T47D (cell line): ENCODE measurements around the gene S100G.

Experiments
- DNase-seq, 2 experiments: peaks; one replicate each; pipeline versions ENCODE4 v3.0.0 to v3.0.0-alpha.2; 2011 to 2012; ENCODE audit warnings: low read depth in 1 of 2, low spot score in 1 of 2
- JUND ChIP-seq: IDR thresholded peaks from 2 replicates; pipeline ENCODE4 v1.6.1; 2012; ENCODE audit warnings: low read depth
- in situ Hi-C: cut with HindIII; loops from 2 replicates; pipeline ENCODE4 v1.10.0; 2016; ENCODE audit warnings: low sequenced_read_pairs, low pct_unique_long_range_greater_than_20kb

The S100G gene

GRCh38 chrX:16628946-16629595, 20.9 kb upstream of the S100G start:
- no peak for TF ChIP-seq JUND
- in situ Hi-C loops: no loop called here
- no peak for DNase-seq

DNA sequence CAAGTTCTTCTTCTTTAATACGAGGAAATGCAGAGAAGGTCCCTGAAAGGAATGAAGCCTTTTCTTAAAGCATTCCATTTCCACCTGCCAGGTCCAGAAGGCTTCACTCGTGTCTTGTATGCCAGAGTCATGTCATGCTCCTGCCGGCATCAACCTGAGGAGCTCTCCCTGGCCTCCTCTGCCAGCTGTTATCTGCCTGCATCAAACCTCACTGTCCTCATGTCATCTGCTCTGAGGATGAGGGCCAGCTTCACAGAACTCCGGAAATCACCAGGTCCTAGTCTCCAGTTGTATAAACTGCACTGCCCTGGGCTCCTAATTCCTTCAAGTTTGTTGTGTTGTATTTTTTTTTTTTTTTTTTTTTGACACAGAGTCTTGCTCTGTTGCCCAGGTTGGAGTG, 20.0 kb upstream of the S100G start:
- in situ Hi-C loops: no loop called here
- TF ChIP-seq JUND: no peak
- DNase-seq: no peak

DNA sequence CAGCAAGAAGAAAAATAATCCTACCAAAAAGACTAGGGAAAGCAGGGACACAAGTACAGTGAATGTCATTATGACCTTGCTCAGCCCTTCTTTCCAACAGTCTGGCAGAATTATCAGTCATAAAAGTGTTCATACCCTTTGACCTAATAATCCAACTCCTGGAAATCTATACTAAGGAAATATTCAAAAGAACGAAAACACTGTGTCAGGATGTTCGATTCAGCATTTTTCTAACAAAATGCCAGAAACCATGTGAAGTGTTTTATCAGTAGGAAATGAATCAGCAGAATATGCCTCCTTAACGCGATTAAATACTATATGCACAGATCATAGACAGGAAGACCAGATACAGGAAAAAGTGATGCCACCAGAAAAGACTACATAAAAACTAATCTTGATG, 16.2 kb upstream of the S100G start:
- TF ChIP-seq JUND: no peak
- no peak for DNase-seq
- in situ Hi-C loops: no loop called here

DNA sequence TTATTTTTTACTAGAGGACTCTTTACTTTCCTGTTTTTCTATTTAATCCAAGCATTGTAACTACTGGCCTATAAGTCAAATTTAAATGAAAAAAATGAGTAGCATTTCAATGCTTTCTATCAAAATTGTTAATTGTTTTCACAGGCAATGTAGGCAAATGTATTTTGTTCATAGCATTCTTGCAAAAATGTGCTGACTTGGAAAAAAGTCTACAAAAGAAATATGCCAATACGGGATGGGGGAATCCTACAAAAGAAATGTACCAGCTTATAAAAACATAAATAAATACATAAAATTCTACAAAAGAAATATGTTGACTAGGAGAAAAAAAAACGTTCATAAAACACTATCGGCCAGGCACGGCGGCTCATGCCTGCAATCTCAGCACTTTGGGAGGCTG, 14.9 kb upstream of the S100G start:
- in situ Hi-C loops: no loop called here
- DNase-seq: no peak
- TF ChIP-seq JUND: no peak

DNA sequence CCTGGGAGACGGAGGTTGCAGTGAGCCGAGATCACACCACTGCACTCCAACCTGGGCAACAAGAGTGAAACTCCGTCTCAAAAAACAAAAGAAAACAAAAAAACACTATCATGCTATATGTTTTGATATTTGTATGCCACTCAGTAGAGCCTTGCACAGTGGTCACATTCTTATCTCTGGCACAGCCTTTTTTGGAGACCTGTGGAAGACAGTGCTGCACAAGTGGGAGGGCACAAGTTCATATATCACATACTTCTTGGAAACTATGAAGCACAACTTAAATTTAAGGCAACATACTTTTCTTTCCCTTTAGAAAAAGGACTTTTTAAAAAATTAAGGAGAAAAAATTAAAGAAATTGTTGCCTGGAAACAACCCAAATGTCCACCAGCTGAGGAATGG, 14.4 kb upstream of the S100G start:
- no peak for TF ChIP-seq JUND
- in situ Hi-C loops: no loop called here
- DNase-seq: no peak

DNA sequence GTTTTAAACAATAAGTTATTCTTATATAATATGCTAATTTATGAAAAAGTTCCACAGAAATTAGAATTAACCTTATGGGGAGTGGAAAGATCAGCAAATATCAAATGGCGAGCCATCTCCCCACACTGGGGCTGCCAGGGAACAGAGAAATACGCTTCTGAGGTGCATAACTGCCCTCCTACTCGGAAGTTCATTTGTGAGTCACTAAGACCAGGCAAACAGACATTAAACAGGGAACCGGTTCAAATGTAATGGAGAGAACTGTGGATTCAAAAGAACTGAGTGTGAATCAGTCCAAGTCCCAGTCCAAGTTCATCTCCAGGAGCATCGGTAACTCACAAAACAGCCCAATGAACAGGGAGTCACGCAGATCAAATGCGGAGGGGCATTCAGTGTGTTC, 11.4 kb upstream of the S100G start:
- in situ Hi-C loops: no loop called here
- TF ChIP-seq JUND: no peak
- DNase-seq: no peak

GRCh38 chrX:16639966-16640365, 10.0 kb upstream of the S100G start:
- in situ Hi-C loops: no loop called here
- no peak for TF ChIP-seq JUND
- DNase-seq: no peak

DNA sequence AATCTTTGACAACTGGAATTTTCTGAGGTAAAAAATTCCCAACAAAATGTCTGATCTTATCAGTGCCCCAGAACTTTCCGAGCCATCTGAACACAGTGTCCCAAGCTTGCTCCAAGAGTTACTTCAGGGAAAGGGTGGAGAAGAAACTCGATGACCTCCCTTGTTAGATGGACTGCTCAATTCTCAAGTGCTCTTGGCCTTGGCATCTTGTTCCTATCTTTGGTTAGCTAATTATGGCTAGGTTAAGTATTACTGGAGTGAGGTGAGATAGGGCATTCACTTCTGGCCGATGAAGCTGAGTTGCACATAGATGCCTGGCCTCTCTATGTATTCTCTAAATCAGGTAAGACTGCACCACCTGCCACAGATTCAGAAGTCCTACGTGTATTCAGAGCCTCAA, 9.1 kb upstream of the S100G start:
- TF ChIP-seq JUND: no peak
- in situ Hi-C loops: no loop called here

GRCh38 chrX:16643176-16643575, 6.8 kb upstream of the S100G start:
- in situ Hi-C loops: no loop called here
- DNase-seq: no peak
- TF ChIP-seq JUND: no peak

More for the DNA sequence above, 9.1 kb upstream of the S100G start:
- no peak for DNase-seq

DNA sequence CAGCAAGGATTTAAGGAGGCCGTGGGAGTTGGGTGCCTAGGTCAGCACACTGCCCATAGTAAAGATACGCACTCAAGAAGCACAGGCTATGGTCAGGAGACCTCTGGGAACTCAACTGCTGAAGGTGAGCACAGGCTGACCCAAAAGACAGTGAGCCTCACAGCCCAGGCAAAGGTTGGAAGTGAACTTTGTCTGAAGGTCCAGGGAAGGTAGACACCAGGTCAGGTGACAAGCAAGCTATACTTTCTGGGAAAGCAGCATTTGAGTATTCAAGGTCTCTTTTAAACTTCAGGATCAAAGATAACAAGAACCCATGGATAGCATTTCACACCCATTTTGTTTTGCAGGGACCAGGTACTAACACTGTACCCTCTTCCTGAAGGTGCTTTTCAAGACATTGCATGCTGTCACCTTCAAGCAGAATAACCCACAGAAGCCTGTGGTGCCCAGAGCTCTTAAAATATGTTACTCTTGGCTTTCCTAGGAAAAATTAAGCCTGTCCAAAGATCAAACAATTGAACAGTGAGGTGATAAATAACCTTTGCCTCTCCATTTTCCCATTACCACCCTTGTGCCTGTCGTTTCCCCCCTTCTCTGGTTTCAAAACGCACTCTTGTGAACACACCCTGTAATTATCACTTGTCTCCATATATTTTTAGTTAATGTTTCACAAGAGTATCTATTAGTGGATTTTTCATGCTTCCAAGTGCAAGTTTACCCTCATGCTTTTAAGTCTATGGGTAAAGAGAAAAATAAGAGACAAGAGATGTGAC, 3.4 kb upstream of the S100G start:
- no peak for TF ChIP-seq JUND
- in situ Hi-C loops: no loop called here
- DNase-seq: no peak

DNA sequence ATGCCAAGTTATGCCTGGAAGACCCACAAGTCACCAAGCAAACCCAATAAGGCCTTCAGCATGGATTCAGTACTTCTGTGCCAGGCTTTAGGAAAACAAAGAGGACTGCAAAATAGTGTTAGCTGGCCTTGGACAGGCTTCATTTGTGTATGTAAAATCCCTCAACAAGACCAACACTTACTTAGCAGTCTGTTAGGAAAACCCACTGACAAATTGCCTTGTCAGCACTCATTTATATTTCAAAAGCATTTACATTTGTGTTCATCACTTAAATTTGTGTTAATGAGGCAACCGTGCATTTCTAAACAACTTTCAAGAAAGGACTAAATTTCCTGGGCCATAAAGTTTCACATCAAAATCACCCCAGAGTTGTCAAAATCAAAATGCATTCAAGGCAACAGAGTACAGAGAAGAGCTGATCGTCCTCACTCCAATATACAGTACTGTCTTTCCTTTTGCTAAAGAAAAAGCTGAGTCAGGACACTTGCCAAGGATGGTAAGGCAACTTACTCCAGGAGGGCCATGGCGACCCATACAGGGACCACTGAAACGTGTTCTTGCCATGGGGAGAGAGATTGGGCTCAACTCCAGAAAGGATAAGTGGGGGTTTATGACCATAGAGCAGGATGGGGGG, 1.6 kb downstream of the S100G start:
- no peak for DNase-seq
- no peak for TF ChIP-seq JUND

DNA sequence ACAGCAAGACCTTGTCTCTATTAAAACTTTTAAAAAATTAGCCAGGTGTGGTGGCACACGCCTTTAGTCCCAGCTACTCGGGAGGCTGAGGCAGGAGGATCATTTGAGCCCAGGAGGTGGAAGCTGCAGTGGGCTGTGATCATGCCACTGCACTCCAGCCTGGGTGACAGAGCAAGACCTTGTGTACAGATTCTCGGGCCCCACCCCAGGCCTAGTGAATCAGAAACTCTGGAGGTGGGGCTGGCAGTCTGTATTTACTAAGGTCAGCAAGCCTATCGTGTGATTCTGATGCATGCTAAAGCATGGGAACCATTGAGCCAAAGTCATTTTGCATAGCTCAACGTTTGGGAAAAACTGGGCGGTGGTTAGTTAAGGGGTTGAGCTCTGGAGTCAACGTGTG, 3.5 kb downstream of the S100G start:
- DNase-seq: no peak
- in situ Hi-C loops: no loop called here
- TF ChIP-seq JUND: no peak

More for the DNA sequence above, 1.6 kb downstream of the S100G start:
- in situ Hi-C loops: no loop called here

DNA sequence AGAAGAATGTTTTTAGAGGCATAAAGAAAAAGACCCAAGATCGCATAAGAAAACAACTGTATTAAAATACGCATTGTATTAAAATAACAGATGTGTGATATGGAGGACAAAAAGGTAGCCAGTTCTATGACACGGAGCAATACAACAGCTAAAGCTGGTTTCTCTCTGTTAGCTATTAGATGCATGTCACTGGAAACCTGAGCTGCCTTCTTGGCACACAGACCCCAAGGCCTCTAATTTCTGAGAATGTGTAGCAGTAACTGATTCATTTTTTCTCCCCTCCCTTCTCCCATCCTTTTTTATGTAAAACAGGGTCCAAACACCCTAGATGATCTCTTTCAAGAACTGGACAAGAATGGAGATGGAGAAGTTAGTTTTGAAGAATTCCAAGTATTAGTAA, 4.1 kb downstream of the S100G start:
- in situ Hi-C loops: no loop called here
- no peak for TF ChIP-seq JUND
- DNase-seq: no peak

DNA sequence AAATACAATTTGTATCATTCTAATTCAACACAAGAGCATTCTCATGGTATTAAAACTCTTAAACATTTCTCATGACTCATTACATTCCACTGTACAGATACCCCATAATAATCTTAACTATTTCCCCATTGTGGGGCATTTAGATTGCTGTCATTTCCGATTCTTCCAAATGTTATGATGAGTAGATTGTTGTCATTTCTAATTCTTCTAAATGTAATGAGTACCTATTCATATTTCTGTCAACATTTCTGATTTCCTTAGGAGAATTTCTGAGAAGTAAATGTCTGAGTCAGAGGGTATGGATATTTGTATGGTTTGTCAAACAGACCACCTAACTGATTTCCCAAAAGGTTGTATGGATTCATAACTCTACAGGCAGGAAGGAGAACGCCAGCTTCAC, 8.3 kb downstream of the S100G start:
- DNase-seq: no peak
- TF ChIP-seq JUND: no peak
- in situ Hi-C loops: no loop called here
